Fibroblast of pulmonary artery (primary cell): ENCODE data around the gene PRTN3.

Experiments
- DNase-seq: peaks from one replicate; pipeline ENCODE4 v3.0.0-alpha.2; 2010; ENCODE audit warnings: low read depth
- H3K4me3 ChIP-seq: replicated peaks from 2 replicates; pipeline ENCODE4 v1.5.1; 2011; ENCODE audit warnings: low read depth, mild to moderate bottlenecking, control low read depth, low read length, moderate library complexity
- TF ChIP-seq, protein P1 (sequence below): IDR thresholded peaks from 2 replicates; pipeline ENCODE4 v1.5.1; 2011; ENCODE audit warnings: mild to moderate bottlenecking, control low read depth, low read length, inconsistent platforms; ENCODE audit errors: missing control alignments

Gene PRTN3

DNA sequence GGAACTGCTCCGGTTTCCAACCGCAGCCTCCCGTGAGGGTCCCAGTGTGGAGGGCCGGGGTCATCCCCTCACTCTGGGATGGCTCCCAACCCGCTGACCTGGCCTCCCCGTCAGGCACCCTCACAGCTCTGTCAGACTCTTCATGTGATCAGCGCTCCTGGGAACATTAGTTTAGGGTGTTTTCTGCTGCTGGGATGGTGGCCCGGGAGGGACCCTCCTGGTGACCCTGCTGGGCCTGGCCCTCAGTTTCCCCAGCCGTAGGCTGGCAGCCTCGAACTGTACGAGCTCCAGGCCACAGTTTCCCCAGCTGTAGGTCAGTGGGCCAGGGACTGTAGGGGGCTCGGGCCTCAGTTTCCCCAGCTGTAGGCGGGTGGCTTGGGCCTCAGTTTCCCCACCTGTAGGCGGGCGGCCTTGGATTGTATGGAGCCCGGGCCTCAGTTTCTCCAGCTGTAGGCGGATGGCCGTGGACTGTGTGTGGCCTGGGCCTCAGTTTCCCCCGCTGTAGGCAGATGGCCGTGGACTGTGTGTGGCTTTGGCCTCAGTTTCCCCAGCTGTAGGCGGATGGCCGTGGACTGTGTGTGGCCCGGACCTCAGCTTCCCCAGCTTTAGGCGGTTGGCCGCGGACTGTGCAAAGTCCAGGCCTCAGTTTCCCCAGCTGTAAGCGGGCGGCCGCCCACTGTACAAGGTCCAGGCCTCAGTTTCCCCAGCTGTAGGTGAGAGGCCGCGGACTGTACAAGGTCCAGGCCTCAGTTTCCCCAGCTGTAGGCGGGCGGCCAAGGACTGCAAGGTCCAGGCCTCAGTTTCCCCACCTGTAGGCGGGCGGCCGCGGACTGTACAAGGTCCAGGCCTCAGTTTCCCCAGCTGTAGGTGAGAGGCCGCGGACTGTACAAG is 44.9 kb upstream of the PRTN3 start:
- TF ChIP-seq, protein P1, sequence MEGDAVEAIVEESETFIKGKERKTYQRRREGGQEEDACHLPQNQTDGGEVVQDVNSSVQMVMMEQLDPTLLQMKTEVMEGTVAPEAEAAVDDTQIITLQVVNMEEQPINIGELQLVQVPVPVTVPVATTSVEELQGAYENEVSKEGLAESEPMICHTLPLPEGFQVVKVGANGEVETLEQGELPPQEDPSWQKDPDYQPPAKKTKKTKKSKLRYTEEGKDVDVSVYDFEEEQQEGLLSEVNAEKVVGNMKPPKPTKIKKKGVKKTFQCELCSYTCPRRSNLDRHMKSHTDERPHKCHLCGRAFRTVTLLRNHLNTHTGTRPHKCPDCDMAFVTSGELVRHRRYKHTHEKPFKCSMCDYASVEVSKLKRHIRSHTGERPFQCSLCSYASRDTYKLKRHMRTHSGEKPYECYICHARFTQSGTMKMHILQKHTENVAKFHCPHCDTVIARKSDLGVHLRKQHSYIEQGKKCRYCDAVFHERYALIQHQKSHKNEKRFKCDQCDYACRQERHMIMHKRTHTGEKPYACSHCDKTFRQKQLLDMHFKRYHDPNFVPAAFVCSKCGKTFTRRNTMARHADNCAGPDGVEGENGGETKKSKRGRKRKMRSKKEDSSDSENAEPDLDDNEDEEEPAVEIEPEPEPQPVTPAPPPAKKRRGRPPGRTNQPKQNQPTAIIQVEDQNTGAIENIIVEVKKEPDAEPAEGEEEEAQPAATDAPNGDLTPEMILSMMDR, result no peak
- peak overlapping the region; percentile 60 for H3K4me3 ChIP-seq
- DNase-seq, result no peak

DNA sequence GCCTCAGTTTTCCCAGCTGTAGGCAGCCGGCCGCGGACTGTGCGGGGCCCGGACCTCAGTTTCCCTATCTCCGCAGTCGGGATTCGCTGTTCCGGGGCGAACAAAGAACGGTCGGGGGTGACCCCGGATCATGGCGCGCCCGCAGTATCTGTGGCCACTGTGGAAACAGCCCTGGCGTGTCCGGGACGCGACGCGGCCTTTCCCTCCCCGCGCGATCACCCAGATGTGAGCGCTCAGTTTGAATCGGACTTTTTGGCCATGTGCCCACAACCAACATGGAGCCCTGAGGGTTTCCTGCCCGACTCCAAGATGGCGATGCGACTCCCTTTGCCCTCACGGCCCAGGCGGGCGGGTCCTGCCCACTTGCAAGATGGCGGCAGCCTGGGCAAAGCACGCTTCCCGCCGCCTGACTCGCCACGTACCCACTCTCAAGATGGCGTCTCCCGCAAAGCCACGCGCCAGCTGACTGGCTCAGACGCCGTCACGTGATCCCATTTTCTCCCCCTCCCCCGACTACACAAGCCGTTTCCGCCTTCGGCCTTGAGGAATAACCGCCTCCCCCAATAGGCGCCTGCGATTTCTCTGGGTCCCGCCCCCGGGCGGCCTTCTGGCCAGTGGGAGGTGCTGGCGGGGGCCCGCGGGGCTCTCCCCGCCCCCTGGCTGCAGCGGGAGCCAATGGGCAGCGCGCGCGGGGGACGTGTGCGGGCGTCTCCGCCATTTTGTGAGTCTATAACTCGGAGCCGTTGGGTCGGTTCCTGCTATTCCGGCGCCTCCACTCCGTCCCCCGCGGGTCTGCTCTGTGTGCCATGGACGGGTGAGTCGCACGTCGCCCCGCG is 43.9 kb upstream of the PRTN3 start, which contains the start of gene PTBP1:
Gene PTBP1 (plus strand): TSS at position 761 of the 836 bp plus-strand sequence. CDS start 46 bp downstream, at position 807.
- H3K4me3 ChIP-seq, result peak within 1 kb of the TSS; percentile 92
- peak; percentile 100 for DNase-seq
- TF ChIP-seq, protein P1, result no peak

DNA sequence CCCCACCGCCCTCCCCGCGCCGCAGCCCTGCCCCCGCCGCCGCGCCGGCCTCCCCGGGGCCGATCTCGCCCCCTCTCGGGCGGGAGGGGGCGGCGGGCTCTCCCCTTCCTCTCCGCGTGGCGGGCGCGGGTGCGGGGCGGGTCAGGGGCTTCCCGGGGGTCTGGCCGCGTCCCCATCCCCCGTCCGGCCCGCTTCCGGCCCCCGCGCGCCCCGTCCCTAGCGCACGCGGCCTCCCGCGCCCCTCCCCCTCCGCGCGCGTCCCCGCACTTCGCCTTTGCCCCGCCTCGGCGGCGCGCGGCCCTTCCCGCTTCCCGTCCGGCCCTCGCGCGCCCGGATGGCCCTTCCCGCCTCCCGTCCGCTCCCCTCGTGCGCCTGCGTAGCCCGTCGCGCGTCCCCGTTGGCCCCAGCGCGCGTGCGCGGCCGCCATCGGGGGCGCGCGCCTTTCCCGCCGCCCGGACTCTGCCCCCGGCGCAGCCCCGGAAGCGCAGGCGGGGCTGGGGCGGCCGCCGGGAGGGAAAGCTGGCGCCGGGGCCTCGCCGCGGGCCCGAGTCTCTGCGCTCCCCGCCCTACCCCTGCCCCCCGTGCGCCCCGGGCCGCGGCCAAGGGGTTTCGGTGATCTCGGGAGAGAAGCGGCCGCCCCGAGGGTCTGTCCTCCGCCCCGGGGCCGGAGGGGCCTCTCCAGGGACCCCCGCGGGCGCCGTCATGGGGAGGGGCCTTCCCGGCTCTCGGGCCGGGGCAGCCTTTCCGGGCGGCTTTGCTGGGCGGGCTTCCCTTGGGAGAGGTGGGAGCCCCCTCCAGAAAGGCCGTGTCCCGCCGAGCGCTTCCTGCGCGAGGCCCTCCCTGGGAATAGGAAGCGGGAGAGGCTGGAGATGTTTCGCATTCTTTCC is 43.0 kb upstream of the PRTN3 start:
- TF ChIP-seq, protein P1, result no peak
- H3K4me3 ChIP-seq, result peak overlapping the region; percentile 92
- DNase-seq, result peak; percentile 91

DNA sequence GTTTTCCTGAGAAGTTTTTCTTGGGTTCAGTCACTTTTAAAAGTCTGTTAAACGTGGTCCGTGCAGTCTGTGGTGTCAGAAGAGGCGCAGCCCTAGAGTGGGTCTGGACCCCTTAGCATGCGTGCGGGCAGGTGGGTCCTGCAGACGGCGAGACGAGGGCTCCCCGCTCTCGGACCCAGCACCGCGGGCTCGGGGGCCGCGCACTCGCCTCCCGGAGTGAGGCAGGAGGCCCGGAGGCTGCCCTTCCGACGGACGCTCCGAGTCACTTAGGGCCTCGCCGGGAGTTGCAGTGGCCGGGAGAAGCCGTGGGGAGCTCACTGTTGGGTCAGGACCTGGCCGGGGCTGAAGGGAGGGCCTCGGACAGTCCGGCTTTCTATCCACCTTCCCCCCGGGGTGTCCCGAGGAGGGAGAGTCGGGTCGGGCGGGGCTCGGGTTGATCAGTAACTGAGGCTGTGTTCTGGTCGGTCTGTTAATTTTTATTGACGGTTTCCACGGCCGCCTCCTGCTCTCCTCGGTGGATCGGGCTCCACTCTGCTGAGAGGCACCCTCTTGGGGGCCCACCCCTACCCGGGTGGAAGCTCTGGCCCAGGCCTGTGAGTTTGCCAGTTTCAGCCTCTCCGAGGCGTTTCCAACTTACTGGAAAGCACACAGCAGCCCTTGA is 42.3 kb upstream of the PRTN3 start:
- TF ChIP-seq, protein P1, result no peak
- no peak for DNase-seq
- H3K4me3 ChIP-seq, result peak overlapping the region; percentile 92

DNA sequence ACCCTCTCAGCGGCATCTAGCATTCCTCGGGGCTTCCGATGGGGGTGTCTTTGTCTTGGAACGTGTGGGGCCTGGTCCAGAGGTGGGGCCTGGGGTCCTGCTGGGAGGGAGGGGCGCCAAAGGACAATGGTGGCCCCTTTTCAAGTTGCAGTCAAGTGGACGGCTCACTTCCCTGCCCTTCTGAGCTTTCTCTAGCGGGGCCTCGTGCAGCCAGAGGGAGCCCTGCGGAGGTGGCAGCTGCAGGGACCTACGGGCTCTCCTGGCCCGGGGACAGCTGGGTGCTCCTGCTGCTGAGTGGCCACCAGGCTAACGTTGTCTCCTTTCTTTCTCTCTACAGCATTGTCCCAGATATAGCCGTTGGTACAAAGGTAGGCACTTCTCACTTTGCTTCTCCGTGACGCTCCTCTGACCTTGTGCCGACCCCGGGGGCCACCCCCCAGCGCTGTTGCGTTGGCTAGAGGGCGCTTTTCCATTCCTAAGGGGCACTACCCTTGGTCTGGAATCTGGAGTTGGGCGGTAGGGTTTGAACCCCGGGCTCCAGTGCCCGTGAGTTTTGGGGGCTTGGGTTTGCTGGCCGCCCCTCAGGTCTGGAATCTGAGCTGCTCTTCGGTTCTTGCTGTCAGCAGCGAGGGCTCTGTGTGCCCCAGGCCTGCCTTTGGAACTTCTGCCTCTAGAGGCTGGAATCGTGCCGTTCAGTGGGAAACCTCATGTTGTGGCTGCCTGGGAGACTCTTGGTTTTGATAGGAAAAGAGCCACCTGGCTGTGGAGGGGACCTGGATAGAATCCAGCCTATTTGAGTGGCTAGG is 41.5 kb upstream of the PRTN3 start:
- H3K4me3 ChIP-seq, result peak overlapping the region; percentile 92
- TF ChIP-seq, protein P1, result peak; percentile 35
- DNase-seq, result peak; percentile 64
